Measurements from ENCODE around the gene STON2. TPM values are rescaled to one million over a fixed set of nuclear protein-coding genes. Genes with fewer than 3 reads are reported as not detected.

The STON2 gene
- total RNA-seq, 1 donor from 2014 or later = 20.8 TPM

GRCh38 chr14:81305743-81306142, 94.4 kb downstream of the STON2 start:
- DNase-seq (ENCODE audit: low spot score) = no peak

GRCh38 chr14:81305065-81305464, 95.1 kb downstream of the STON2 start:
- DNase-seq (ENCODE audit: low spot score) = no peak

- no peak for DNase-seq (ENCODE audit: low spot score)
Observed at GRCh38 chr14:81303258-81303935, 96.7 kb downstream of the STON2 start.

GRCh38 chr14:81302638-81303037, 97.5 kb downstream of the STON2 start:
- DNase-seq (ENCODE audit: low spot score) = no peak

- DNase-seq (ENCODE audit: low spot score) = no peak
Observed at GRCh38 chr14:81301813-81302212, 98.3 kb downstream of the STON2 start.

GRCh38 chr14:81301371-81301770, 98.8 kb downstream of the STON2 start:
- no peak for DNase-seq (ENCODE audit: low spot score)

GRCh38 chr14:81298911-81299310, 101.2 kb downstream of the STON2 start:
- no peak for DNase-seq (ENCODE audit: low spot score)

- no peak for DNase-seq (ENCODE audit: low spot score)
Observed at GRCh38 chr14:81298122-81298521, 102.0 kb downstream of the STON2 start.

- no peak for DNase-seq (ENCODE audit: low spot score)
Observed at GRCh38 chr14:81295958-81296923, 103.9 kb downstream of the STON2 start.

- no peak for DNase-seq (ENCODE audit: low spot score)
Observed at GRCh38 chr14:81289516-81289915, 110.6 kb downstream of the STON2 start.

- DNase-seq (ENCODE audit: low spot score) = no peak
Observed at GRCh38 chr14:81286574-81287370, 113.4 kb downstream of the STON2 start.

- DNase-seq (ENCODE audit: low spot score) = no peak
Observed at GRCh38 chr14:81285245-81285644, 114.9 kb downstream of the STON2 start.

- DNase-seq (ENCODE audit: low spot score) = no peak
Observed at GRCh38 chr14:81281332-81281731, 118.8 kb downstream of the STON2 start.

GRCh38 chr14:81280136-81280791, 119.9 kb downstream of the STON2 start:
- DNase-seq (ENCODE audit: low spot score) = no peak

GRCh38 chr14:81277096-81277495, 123.0 kb downstream of the STON2 start:
- DNase-seq (ENCODE audit: low spot score) = no peak

GRCh38 chr14:81276073-81277069, 123.8 kb downstream of the STON2 start:
- DNase-seq (ENCODE audit: low spot score) = no peak

GRCh38 chr14:81275305-81276072, 124.6 kb downstream of the STON2 start:
- DNase-seq (ENCODE audit: low spot score) = no peak

- no peak for DNase-seq (ENCODE audit: low spot score)
Observed at GRCh38 chr14:81273961-81274575, 126.1 kb downstream of the STON2 start.

- no peak for DNase-seq (ENCODE audit: low spot score)
Observed at GRCh38 chr14:81273521-81273920, 126.6 kb downstream of the STON2 start.
